CD8-positive, alpha-beta memory T cell (primary cell): ENCODE data around the gene FAM13A. TPM values are rescaled to one million over a fixed set of nuclear protein-coding genes. Genes with fewer than 3 reads are reported as not detected.

Source experiments
- CTCF ChIA-PET: fragments of 350-600 bp; sonication (Branson Sonifier 250); formaldehyde crosslinking; loops from one replicate; lab custom pipeline; 2021; ENCODE audit warnings: antibody characterized with exemption; lab: Charles Lee
- POLR2A ChIA-PET: fragments of 350-600 bp; sonication (Branson Sonifier 250); formaldehyde crosslinking; loops from one replicate; lab custom pipeline; 2021; ENCODE audit warnings: antibody characterized with exemption; lab: Charles Lee
- DNase-seq, 5 donors: peaks; one replicate each; pipeline versions ENCODE4 v3.0.0 to v3.0.0-alpha.2; 2020 to 2022; ENCODE audit warnings: mixed read lengths in 1 of 5
- H3K27ac ChIP-seq: one replicate; pipeline ENCODE4 v1.7.0; 2013; ENCODE audit warnings: low read depth, mild to moderate bottlenecking, low read length, moderate library complexity
- H3K27me3 ChIP-seq: 2 replicates; pipeline ENCODE4 v1.7.0; 2013; ENCODE audit warnings: low read length, mild to moderate bottlenecking; ENCODE audit not compliant: insufficient read depth, poor library complexity, severe bottlenecking
- H3K36me3 ChIP-seq: 2 replicates; pipeline ENCODE4 v1.7.0; 2013; ENCODE audit warnings: mild to moderate bottlenecking, low read length, moderate library complexity; ENCODE audit not compliant: insufficient read depth
- H3K4me1 ChIP-seq: 2 replicates; pipeline ENCODE4 v1.7.0; 2013; ENCODE audit warnings: mild to moderate bottlenecking, low read length, moderate library complexity; ENCODE audit not compliant: insufficient read depth
- H3K4me3 ChIP-seq: 2 replicates; pipeline ENCODE4 v1.7.0; 2013; ENCODE audit warnings: mild to moderate bottlenecking, low read length
- H3K9me3 ChIP-seq: 2 replicates; pipeline ENCODE4 v1.7.0; 2013; ENCODE audit warnings: mild to moderate bottlenecking, low read length
- H3K27ac Mint-ChIP-seq, 8 donors: one replicate each; pipeline ENCODE4 v1.8.0; 2020 to 2021; ENCODE audit warnings: mixed read lengths in 8 of 8, mild to moderate bottlenecking in 6 of 8, inconsistent platforms in 3 of 8, moderate library complexity in 3 of 8
- H3K27me3 Mint-ChIP-seq, 2 donors: one replicate each; pipeline ENCODE4 v1.8.0; 2020 to 2021; ENCODE audit warnings: mixed read lengths in 2 of 2, mild to moderate bottlenecking in 1 of 2, moderate library complexity in 1 of 2
- H3K36me3 Mint-ChIP-seq, 3 donors: one replicate each; pipeline ENCODE4 v1.8.0; 2020 to 2021; ENCODE audit warnings: mixed read lengths in 3 of 3, inconsistent platforms in 1 of 3, mild to moderate bottlenecking in 1 of 3
- H3K4me1 Mint-ChIP-seq, 3 donors: one replicate each; pipeline ENCODE4 v1.8.0; 2020 to 2021; ENCODE audit warnings: mixed read lengths in 3 of 3, inconsistent platforms in 1 of 3, mild to moderate bottlenecking in 1 of 3
- H3K4me3 Mint-ChIP-seq, 7 donors: one replicate each; pipeline ENCODE4 v1.8.0; 2020 to 2021; ENCODE audit warnings: mixed read lengths in 7 of 7, mild to moderate bottlenecking in 6 of 7, moderate library complexity in 4 of 7, inconsistent platforms in 2 of 7
- H3K9me3 Mint-ChIP-seq, 5 donors: one replicate each; pipeline ENCODE4 v1.8.0; 2020 to 2022; ENCODE audit warnings: mixed read lengths in 5 of 5, mild to moderate bottlenecking in 3 of 5, moderate library complexity in 2 of 5, inconsistent platforms in 1 of 5
- polyA plus RNA-seq: library from polyadenylated mRNA; unstranded; fragments of 300-500 nt; fragmentation: Illumina TruSeq; gene quantifications from one replicate; pipeline ENCODE4 v1.2.3, GENCODE V29; 2021
- total RNA-seq, 2 experiments: library from RNA; stranded (reverse); gene quantifications; one replicate each; pipeline ENCODE4 v1.2.3, GENCODE V29; 2021

FAM13A gene
- total and polyA plus RNA-seq, 3 experiments from 2014 or later: 1.4 to 1.6 (median 1.4) TPM

DNA sequence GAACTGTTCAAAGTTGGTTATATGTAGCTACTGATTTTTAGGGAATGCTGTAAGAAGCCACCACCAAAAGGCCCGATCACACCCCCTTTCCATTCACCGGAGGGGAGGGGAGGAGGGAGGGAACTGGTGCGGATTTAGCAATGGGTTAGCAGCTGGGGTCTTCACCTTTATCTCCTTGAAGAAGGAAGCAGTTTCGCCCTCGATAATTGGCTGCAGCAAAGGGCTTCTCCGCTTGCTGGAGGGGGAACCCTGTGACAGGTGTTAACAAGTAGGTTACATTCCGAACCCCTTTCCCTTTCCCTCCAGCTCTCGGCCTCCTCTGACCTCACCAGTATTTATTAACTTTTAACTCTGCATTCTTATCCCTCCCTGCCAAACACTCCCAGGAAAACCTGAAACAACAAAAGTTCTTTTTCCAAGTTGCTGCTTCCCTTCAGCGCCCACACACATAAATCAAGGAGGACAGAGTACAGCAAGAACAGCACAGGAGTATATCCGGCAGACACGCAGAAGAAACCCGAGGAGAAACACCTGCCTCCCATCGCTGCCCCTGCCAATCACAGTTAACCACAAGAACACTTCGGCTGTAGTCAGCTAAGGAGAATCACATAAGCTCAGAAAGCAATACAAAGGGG is 319.6 kb downstream of the FAM13A start:
- Mint-ChIP-seq H3K4me1 (peaks cover 10 to 21% (median 18%) of the 10 kb centered on the region in 3 donors), H3K36me3 (peaks cover 0 to 4% (median 0%) of the 10 kb centered on the region in 3 donors), H3K4me3 (peak overlapping the region in 5 of 7 donors; percentile 13 to 52 (median 42)), H3K27ac (peak overlapping the region in 7 of 8 donors; percentile 21 to 82 (median 56)), H3K27me3 (peaks cover 0 to 1% of the 10 kb centered on the region in 2 donors), H3K9me3 (no peaks in the 10 kb centered on the region)
- ChIA-PET POLR2A (no interaction called here), CTCF (no interaction called here)
- H3K36me3 ChIP-seq: no peaks in the 10 kb centered on the region
- no peaks in the 10 kb centered on the region for H3K27me3 ChIP-seq
- peak in 2 of 5 donors; percentile 4 to 48 for DNase-seq
- H3K4me1 ChIP-seq: peaks cover 10% of the 10 kb centered on the region
- no peaks in the 10 kb centered on the region for H3K9me3 ChIP-seq
- H3K27ac ChIP-seq: no peak overlapping the region
- no peak overlapping the region for H3K4me3 ChIP-seq

DNA sequence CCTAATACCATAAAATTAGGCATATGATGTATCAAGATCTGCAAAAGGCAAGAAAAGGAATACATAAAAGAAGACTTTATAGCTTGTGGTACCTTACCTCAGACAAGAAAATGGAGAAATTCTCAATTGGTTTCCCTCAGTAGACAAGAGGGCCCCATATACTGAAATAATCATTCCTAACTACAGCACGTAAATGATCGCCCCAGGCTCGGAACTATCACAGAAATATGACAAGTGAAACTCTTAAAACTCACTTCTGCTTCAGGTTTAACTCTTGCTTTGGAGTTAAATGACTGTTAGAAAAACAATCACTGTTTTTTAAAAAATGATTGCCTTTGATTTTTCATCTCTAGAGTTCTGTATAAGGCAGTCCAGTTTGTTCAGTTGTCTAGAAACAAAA is 320.7 kb downstream of the FAM13A start:
- ChIA-PET CTCF (interaction anchor here (2.0 kb wide), 1 partner anchor 197 kb away, joined by 9 read pairs; no protein-coding TSS in a partner anchor), POLR2A (no interaction called here)
- no peak for DNase-seq
- no peaks in the 10 kb centered on the region for H3K9me3 ChIP-seq
- Mint-ChIP-seq H3K36me3 (peaks cover 0 to 8% (median 0%) of the 10 kb centered on the region in 3 donors), H3K9me3 (no peaks in the 10 kb centered on the region), H3K4me1 (peaks cover 10 to 21% (median 18%) of the 10 kb centered on the region in 3 donors), H3K27ac (peak overlapping the region in 3 of 8 donors; percentile 19 to 37 (median 24)), H3K27me3 (peaks cover 0 to 1% of the 10 kb centered on the region in 2 donors), H3K4me3 (no peak overlapping the region)
- peaks cover 10% of the 10 kb centered on the region for H3K4me1 ChIP-seq
- H3K27me3 ChIP-seq: no peaks in the 10 kb centered on the region
- no peaks in the 10 kb centered on the region for H3K36me3 ChIP-seq
- H3K4me3 ChIP-seq: no peak overlapping the region
- no peak overlapping the region for H3K27ac ChIP-seq

DNA sequence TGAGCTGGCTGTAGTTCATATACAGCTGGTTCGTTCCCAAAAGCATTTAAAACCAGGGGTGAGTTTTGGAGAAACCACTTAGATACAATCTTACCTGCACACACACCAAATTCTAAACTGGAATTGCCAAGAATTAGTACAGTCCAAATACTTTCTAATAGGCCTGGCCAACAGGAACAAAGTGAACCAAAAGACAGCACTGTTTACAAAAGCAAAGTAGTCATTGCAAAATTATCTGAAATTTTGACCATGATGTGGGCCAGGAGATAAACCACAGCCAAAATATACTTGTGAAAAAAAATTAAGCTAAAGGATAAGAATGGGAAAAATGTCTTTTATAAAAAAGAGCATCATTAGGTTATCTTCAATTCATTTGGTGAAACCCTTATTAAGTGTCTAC is 321.4 kb downstream of the FAM13A start:
- no peaks in the 10 kb centered on the region for H3K27me3 ChIP-seq
- H3K4me1 ChIP-seq: peaks cover 10% of the 10 kb centered on the region
- peaks cover 10 to 21% (median 18%) of the 10 kb centered on the region in 3 donors for H3K4me1 Mint-ChIP-seq
- ChIA-PET POLR2A (no interaction called here), CTCF (interaction anchor here (0.7 to 2.0 kb wide), 2 partner anchors 12 to 196 kb away, joined by 3 to 9 read pairs; no protein-coding TSS in a partner anchor)
- no peak overlapping the region for H3K4me3 ChIP-seq
- H3K36me3 Mint-ChIP-seq: peaks cover 0 to 13% (median 0%) of the 10 kb centered on the region in 3 donors
- H3K9me3 ChIP-seq: no peaks in the 10 kb centered on the region
- peaks cover 0 to 1% of the 10 kb centered on the region in 2 donors for H3K27me3 Mint-ChIP-seq
- no peak for DNase-seq
- H3K27ac ChIP-seq: no peak overlapping the region
- no peak overlapping the region for H3K4me3 Mint-ChIP-seq
- H3K9me3 Mint-ChIP-seq: no peaks in the 10 kb centered on the region
- no peak overlapping the region for H3K27ac Mint-ChIP-seq
- H3K36me3 ChIP-seq: no peaks in the 10 kb centered on the region

DNA sequence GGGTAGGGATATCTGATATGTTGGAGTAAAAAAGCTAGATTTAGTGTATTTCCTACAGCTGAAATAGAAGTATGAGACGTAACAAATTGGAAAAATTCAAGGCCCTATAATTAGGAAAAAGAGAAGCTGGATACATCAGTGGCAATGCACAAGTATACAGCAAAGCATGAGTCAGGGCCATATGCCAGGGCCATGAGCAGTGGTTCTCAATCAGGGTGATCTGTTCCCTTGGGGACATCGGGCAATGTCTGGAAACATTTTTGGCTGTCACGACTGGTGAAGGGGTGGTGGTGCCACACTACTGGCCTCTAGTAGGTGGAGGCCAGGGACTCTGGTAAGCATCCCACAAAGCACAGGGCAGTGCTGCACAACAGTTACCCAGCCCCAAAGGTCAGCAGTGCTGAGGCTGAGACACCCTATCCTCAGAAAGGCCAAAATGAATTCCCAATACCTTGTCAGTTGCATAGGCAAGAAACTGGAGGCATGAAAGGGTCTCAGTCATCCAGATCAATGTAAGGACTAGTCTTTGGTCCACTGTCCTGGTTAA is 322.5 kb downstream of the FAM13A start:
- no peaks in the 10 kb centered on the region for H3K27me3 ChIP-seq
- DNase-seq: no peak

DNA sequence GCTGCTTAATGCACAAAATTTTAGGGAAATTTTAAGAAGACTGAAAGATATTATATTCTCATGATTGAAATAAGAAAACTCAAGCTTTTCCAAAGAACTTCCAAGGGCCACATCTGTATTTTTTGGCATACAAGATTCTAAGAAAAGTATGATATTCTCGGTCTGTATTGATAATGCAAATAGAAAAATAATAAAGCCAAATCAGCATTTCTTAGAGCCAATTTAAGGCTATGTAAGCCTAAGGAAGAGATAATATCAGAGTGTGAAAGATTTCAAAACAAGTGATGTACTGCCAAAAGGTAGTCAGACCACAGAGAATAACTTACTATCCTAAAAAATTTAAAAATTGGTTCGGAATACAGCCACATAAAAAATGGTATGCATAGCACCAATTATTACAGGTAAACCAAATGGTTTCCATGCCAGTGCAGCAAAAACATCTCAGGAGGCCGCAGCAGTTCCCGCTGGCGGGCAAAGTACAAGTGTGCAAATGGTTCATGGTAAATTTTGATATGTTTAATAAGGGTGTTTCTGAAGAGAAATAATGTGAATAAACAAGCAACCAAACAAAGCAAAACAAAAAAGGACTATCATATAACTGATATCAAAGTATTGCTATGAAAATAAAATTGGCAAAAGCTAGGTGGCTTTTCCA is 324.1 kb downstream of the FAM13A start:
- peaks cover 1% of the 10 kb centered on the region for H3K4me1 ChIP-seq
- H3K27ac Mint-ChIP-seq: peak overlapping the region in 1 of 8 donors; percentile 87
- H3K27me3 Mint-ChIP-seq: no peaks in the 10 kb centered on the region
- H3K36me3 ChIP-seq: peaks cover 17% of the 10 kb centered on the region
- H3K9me3 ChIP-seq: no peaks in the 10 kb centered on the region
- H3K36me3 Mint-ChIP-seq: peaks cover 0 to 31% (median 6%) of the 10 kb centered on the region in 3 donors
- no peak overlapping the region for H3K27ac ChIP-seq
- no peak overlapping the region for H3K4me3 ChIP-seq
- H3K4me1 Mint-ChIP-seq: peaks cover 6 to 14% (median 9%) of the 10 kb centered on the region in 3 donors
- DNase-seq: no peak
- POLR2A ChIA-PET: no interaction called here
- H3K27me3 ChIP-seq: no peaks in the 10 kb centered on the region
- H3K4me3 Mint-ChIP-seq: no peak overlapping the region
- CTCF ChIA-PET: no interaction called here
- no peaks in the 10 kb centered on the region for H3K9me3 Mint-ChIP-seq

More for the DNA sequence above, 322.5 kb downstream of the FAM13A start:
- no peak overlapping the region for H3K4me3 Mint-ChIP-seq
- ChIA-PET CTCF (interaction anchor here (0.7 to 2.0 kb wide), 2 partner anchors 13 to 195 kb away, joined by 3 to 9 read pairs; no protein-coding TSS in a partner anchor), POLR2A (no interaction called here)
- peak overlapping the region in 2 of 8 donors; percentile 22 to 28 for H3K27ac Mint-ChIP-seq
- H3K27me3 Mint-ChIP-seq: peaks cover 0 to under 1% of the 10 kb centered on the region in 2 donors
- no peaks in the 10 kb centered on the region for H3K9me3 Mint-ChIP-seq
- peaks cover 10 to 21% (median 18%) of the 10 kb centered on the region in 3 donors for H3K4me1 Mint-ChIP-seq
- H3K4me1 ChIP-seq: peaks cover 10% of the 10 kb centered on the region
- H3K4me3 ChIP-seq: no peak overlapping the region
- H3K27ac ChIP-seq: no peak overlapping the region
- H3K36me3 Mint-ChIP-seq: peaks cover 0 to 20% (median 0%) of the 10 kb centered on the region in 3 donors
- no peaks in the 10 kb centered on the region for H3K9me3 ChIP-seq
- peaks cover 3% of the 10 kb centered on the region for H3K36me3 ChIP-seq

DNA sequence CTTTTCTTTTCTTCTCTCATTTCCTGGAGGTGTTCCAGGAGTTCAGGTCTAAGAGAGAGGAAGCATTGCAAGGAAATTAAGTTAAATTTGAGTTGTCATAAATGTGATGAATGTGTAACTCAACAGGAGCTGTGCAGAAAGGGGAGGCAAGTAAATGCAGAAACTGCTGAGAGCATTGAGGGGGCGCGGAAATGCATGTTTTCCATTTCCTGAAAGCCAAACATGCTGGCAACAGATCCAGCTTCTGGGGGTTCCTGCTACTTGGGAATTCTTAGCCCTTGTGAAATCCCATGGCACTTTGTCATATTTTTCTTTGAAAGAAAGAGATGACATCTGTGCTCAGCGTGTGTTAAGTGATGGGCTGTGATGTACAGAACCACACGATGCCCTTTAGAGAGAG is 325.6 kb downstream of the FAM13A start:
- CTCF ChIA-PET: no interaction called here
- H3K4me1 Mint-ChIP-seq: peaks cover 0 to under 1% (median 0%) of the 10 kb centered on the region in 3 donors
- Histone ChIP-seq H3K27me3 (no peaks in the 10 kb centered on the region), H3K9me3 (no peaks in the 10 kb centered on the region), H3K27ac (no peak overlapping the region), H3K36me3 (peaks cover 20% of the 10 kb centered on the region), H3K4me1 (no peaks in the 10 kb centered on the region), H3K4me3 (no peak overlapping the region)
- DNase-seq: no peak
- POLR2A ChIA-PET: no interaction called here
- H3K9me3 Mint-ChIP-seq: no peaks in the 10 kb centered on the region
- H3K4me3 Mint-ChIP-seq: no peak overlapping the region
- H3K27ac Mint-ChIP-seq: peak overlapping the region in 1 of 8 donors; percentile 93
- H3K36me3 Mint-ChIP-seq: peaks cover 0 to 45% (median 16%) of the 10 kb centered on the region in 3 donors
- H3K27me3 Mint-ChIP-seq: no peaks in the 10 kb centered on the region

DNA sequence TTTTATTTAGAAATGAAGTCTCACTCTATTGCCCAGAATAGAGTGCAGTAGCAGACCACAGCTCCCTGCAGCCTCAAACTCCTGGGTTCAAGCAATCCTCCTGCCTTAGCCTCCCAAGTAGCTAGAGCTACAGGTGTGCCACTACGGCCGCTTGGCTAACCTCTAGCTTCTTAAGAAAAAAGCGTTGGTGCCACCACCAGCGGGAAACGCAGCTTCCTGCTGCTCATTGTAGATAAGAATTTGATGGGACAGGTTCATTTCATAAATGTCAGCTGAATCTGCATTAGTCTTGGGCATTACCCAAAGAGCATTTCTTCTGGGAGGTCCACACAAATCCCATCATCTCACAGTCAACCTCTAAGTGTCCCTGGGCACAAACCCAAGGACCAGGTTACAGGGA is 326.2 kb downstream of the FAM13A start:
- H3K27ac ChIP-seq: no peak overlapping the region
- no peaks in the 10 kb centered on the region for H3K4me1 Mint-ChIP-seq
- H3K9me3 Mint-ChIP-seq: no peaks in the 10 kb centered on the region
- peaks cover 20% of the 10 kb centered on the region for H3K36me3 ChIP-seq
- H3K27me3 Mint-ChIP-seq: no peaks in the 10 kb centered on the region
- CTCF ChIA-PET: no interaction called here
- POLR2A ChIA-PET: no interaction called here
- H3K4me1 ChIP-seq: no peaks in the 10 kb centered on the region
- no peak overlapping the region for H3K4me3 ChIP-seq
- H3K9me3 ChIP-seq: no peaks in the 10 kb centered on the region
- peaks cover 0 to 49% (median 16%) of the 10 kb centered on the region in 3 donors for H3K36me3 Mint-ChIP-seq
- H3K4me3 Mint-ChIP-seq: no peak overlapping the region
- DNase-seq: no peak
- H3K27me3 ChIP-seq: no peaks in the 10 kb centered on the region
- peak overlapping the region in 2 of 8 donors; percentile 42 to 93 for H3K27ac Mint-ChIP-seq
